ENCODE measurements around the gene PCCA.
"Not testable (repeated sequence)": the region's sequence is repeated elsewhere in the genome, so short reads cannot be mapped to it uniquely, and the experiment has no call there.

PCCA gene

DNA sequence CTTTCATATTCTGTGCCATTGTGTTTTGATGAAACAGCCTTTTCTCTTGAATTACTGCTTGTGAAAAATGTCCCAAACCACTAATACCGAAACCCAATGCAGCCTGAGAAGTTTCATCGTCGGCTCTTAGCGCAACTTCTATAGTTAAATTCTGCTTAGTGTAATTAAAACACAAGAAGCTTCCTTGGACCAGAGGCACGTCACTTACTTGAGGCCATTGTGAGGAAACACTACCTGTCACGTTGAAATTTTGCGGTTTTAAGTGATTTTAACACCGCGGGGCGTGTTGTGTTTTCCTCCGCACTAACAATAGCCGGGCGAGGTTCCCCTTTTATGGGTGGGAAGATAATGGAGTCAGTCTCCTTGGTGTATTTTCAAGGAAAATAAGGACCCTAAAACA, 428.8 kb downstream of the PCCA start:
- DNase-seq = no peak

DNA sequence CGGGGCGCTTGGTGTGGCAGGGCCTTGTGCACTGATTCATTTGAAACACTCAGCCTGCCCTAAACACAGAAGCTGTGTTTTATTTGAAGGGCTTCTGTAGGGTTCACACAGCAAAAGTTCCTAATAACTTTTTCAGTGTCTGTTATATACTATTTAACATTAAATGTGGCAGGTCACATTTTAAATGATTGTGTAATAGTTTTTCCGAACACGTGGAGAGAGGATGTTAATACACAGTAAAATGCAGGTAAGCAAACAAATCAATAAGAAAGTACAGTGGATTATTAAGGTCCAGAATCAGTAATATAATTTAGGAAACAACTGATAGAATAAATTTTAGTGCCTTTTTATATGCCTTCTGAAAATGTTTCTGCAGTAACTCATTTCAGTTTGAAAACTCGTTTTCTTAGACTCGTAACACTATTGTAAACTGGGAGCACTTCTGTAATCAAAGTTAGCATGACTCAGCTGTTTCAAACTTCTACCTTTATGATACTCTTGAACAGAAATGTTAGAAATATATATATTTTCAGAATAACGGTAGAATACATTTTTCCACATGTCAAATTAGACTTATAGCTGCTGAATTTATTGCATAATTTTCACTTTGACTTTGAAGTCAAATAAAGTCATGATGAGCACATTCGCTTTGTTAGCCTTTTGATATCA, 429.6 kb downstream of the PCCA start:
- DNase-seq = no peak

- DNase-seq = no peak
Observed at GRCh38 chr13:100519626-100520025, 430.7 kb downstream of the PCCA start.

DNA sequence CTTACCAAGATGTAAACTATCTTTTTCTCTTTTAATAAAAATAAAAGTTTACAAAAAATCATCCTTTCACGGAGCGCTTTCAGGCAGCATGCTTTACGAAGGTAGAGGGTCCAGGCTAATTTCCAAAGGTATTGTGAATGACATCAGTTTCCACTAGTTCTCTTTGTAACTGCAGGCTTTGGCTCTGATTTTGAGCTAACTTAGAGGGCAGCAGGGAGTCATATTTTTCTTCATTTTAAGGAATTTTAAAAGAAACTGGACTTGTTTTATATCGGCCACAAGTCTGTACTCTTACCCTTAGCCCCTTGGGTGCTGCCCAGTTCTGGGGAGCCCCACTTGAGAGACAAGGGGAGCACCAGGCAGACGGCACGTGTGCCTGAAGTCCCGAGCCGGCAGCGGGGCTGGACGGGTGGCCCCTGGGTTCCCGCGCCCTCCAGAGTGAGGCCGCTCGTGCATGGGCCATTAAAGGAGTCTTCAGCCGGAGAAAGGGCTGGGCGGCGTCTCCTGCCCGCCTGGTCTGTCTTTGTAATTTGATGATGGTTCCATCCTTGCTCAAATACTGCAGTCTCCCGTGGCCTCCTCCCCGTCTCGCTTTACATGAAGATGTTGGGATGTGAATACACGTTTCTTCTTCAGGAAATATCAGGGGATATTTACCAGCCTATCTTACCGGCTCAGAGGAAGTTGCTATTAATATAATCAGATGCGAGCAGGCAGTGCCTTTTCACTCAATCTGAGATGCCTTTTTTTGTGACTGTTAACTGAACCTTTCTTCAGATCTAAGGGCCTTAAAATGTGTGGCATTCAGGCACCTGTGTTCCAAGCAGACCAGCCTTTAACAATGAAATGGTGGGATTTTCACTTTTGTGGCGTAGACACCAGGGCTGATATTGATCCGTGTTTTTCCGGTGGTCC, 432.3 kb downstream of the PCCA start:
- no peak for DNase-seq

DNA sequence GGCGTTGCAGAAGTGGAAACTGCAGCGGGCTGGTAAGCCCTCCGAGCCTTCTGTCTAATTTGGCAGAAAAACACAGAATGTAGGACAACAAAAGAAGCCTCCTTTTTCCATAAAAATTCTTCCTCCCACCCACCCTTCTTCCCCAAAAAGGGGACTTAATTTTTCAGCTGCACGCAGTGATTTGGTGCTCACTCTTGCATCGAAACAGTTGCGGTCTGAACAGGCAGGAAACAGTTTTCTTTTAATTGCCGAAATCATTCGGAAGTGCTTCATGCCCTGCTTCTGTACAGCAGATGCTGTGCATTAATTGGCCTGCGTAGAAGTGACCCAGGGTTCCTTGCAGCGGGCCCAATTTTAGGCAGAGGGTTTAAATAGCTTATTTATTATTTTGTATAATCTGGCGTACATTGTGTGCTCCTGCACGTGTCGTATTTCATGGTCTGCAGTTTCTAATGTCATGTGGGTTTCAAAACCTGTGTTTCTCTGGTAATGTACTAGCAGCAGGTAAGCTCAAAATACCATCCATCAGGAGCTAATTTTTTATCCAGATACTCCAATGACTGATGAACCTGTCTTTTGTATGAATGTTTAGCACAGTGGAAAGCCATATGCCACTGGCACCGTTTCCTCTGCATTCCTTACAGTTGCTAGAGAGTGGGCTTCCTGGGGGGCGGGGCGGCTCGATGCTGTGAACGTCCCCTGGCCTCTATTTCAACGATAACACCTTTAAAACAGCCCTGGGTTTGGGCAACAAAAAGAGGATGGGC, 433.1 kb downstream of the PCCA start:
- DNase-seq = no peak

- no peak for DNase-seq
Observed at GRCh38 chr13:100522618-100523309, 433.9 kb downstream of the PCCA start.

DNA sequence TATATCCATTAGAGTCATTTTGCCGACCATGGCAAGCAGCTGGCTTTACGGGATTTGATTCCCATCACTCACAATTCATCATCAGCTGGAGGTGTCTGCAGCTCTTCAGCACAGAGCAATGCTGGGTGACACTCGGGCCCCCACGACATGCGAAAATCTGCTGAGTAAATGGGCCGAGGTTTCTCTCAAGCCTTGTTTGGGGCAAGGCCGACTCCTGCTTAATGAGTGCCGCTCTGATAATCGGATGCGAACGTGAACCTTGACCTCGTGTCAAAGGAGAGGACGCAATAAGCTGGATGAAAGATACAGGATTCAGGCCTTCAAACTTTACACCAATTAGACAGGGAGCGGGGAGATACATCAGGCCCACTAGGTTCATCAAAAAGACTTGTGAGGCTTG, 434.5 kb downstream of the PCCA start:
- DNase-seq = no peak

DNA sequence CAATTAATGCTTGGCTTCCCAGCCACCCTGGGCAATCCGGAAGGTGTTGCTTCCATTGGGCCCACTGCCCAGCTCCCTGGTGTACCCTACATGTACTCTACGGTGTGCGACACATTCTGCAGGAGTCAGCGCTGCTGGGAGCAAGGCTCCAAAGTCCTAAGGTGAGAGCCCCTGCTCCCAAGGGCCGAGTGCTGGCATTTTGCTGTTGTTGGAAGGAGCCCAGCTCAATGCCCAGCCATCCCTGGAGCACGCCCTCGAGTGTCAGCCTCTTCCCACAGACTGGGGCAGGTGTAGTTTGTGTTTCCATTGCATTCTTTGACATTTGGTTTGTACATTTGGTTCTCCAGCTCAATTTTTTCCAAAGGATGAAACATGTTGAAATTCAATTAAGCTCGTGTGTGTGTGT, 435.1 kb downstream of the PCCA start:
- no peak for DNase-seq

DNA sequence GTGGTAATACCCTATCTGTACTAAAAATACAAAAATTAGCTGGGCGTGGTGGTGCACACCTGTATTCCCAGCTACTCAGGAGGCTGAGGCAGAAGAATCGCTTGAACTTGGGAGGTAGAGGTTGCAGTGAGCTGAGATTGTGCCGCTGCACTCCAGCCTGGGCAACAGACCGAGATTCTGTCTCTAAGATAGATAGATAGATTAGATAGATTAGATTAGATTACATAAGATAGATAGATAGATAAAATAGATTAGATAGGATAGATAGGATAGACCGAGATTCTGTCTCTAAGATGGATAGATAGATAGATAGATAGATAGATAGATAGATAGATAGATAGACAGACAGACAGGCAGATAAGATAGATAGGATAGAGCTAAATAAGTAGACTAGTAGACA, 435.8 kb downstream of the PCCA start:
- DNase-seq = not testable (repeated sequence)

DNA sequence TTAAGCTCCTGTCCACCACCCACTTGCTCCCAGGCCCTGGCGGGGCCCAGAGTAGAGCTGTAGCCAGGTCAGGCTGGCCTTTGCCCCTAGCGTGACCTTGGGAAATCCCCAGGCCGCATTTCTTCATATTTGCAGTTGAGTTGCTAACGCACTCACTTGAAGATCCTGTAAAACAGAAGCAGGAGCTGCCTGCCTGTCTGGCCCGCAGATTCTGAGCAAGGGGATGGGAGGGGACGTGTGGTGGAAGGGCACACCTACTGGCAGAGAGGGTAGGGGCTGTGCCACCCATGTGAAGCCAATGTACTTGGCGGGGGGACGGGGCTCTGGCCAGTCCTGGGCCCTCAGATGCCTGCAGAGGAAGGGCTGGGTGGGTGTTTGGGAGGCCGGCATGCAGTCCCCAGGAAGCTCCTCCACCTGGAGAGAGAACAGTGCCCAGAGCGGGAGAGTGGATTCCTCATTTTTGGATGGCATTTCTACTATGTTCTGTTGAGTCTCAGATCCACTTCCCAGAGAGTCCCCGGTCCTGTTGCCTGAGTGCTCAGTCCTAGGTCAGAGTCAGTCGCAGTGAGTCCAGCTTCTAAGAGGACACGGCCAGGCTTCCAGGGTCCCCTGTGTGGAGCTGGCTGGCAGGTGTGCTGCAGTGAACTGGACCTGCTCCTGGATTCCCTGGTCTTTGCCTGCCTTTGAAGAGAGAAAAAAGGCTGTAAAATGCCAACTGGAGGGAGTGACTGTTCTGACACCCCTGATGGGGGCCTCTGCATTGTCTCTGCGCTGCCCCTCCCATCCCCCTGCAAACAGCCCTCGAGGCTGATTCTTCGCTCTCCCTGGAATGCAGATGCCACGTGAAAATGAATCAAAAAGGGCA, 436.8 kb downstream of the PCCA start:
- DNase-seq = no peak

- DNase-seq = no peak
Observed at GRCh38 chr13:100526318-100527000, 437.6 kb downstream of the PCCA start.

GRCh38 chr13:100527644-100528043, 438.8 kb downstream of the PCCA start:
- no peak for DNase-seq

DNA sequence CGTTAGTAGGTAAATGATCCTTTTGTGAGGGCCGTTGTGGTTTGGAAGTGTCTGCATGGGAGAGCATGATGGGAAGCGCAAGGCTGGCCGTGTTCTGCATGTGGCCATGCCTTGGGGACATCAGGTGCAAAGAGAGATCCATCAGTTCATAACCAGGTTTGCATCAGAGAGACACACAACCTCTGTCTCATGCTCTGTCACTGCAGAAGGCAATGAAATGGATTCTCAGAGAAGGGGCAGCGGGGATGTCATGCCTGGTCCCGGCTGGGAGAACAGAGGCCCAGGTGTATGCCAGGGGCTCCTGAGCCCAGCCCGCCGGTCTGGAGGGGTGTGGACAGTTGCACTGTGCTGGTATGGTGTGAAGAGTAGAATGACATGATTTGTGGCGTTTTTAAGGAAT, 439.5 kb downstream of the PCCA start:
- DNase-seq = no peak

GRCh38 chr13:100528820-100529219, 439.9 kb downstream of the PCCA start:
- no peak for DNase-seq

DNA sequence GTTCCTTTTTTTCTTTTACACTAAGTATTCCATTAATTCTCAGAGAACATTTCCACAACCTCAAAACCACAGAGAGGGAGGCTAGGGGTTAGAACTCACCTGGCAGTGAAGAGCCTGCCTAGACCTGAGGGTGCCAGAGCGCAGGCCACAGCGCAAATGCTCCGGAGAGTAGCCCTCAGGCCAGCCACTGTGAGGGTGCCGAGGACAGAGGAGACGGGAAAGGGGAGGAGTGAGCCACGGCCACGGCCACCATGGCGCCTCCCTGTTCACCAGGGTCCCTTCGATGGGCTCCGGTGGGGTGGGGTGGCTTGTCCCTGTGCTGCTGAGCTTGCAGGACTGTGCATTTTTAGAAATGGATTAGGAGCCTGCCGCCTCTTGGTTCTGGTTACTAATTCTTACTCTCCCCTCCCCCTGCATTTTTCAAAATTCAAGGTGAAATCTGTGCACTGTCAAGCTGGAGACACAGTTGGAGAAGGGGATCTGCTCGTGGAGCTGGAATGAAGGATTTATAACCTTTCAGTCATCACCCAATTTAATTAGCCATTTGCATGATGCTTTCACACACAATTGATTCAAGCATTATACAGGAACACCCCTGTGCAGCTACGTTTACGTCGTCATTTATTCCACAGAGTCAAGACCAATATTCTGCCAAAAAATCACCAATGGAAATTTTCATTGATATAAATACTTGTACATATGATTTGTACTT, 440.9 kb downstream of the PCCA start:
- no peak for DNase-seq

DNA sequence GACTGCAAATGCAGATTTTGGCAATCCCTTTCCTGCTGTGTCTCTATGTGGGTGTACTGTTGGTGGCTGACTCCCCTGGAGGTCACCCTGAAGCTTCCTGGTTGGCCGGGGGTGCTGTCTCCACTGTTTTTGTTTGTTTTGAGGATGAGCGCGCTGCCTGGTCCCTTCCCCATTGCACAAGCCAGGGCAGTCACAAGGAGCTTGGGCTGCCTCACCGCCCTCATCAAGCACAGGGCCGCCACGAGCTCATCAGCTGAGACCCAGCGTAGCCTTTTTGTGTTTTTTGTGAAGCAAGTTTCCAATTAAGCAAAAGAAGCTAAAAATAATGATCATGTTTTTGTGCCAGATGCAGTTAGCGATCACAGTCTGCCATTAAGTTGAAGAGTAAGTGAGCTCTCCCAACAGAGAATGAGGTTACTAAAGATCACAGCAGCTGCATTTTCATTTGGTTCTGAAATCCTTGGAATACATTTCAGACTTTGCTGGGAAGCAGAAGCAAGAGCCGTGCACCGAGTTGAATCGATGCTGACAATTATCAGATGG, 441.8 kb downstream of the PCCA start:
- no peak for DNase-seq

- no peak for DNase-seq
Observed at GRCh38 chr13:100532090-100532766, 443.3 kb downstream of the PCCA start.

- no peak for DNase-seq
Observed at GRCh38 chr13:100532836-100533435, 444.0 kb downstream of the PCCA start.

DNA sequence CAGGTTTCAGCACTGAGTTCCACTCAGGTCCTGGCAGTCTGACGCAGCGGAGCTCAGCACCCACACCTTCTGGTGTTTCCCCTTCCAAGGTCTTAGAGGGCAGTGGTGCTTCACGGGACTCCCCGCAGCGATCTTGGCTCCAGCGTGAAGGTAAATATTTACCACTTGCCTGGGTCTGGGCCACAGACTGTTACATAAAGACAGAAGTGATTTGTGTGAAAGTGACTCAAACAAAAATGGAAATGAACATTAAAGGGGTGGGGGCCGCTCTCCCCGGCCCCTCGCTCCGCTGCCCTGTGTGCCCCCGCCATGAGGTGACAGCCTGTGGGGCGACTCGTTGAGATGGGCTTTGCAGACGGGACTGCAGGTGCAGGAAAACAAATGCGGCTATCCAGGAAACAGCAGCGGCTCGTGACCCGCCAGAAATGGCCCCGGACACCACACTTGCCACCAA, 444.7 kb downstream of the PCCA start:
- DNase-seq = no peak
